Gastrocnemius medialis (tissue), 4 donors: ENCODE data around the gene DTD2. TPM values are rescaled to one million over a fixed set of nuclear protein-coding genes. Genes with fewer than 3 reads are reported as not detected.

Source experiments
- ATAC-seq, 2 donors: fragments of 150-250 bp; one replicate each; pipeline ENCODE4 v1.9.1; 2016
- DNase-seq, 2 donors: peaks; one replicate each; pipeline ENCODE4 v3.0.0-alpha.2; 2019
- H3K27ac ChIP-seq, 4 donors: fragments of 200-600 bp; sonication (generic); 1 replicate in 1 of 4; 2 replicates in 3 of 4; pipeline ENCODE4 v1.5.1; 2016 to 2018; ENCODE audit warnings: mild to moderate bottlenecking in 2 of 4, moderate library complexity in 1 of 4
- H3K27me3 ChIP-seq, 3 donors: fragments of 200-600 bp; sonication (generic) in 2 of 3; 1 replicate in 1 of 3; 2 replicates in 2 of 3; pipeline versions ENCODE4 v1.5.1 to v1.6.0; 2016 to 2019; ENCODE audit warnings: mild to moderate bottlenecking in 1 of 3, moderate library complexity in 1 of 3
- H3K36me3 ChIP-seq, 2 donors: fragments of 200-600 bp; sonication (generic) in 1 of 2; one replicate each; pipeline ENCODE4 v1.5.1; 2017 to 2018
- H3K4me1 ChIP-seq, 2 donors: fragments of 200-600 bp; sonication (generic) in 1 of 2; one replicate each; pipeline ENCODE4 v1.5.1; 2016 to 2017; ENCODE audit warnings: mild to moderate bottlenecking in 2 of 2
- H3K4me3 ChIP-seq, 4 donors: fragments of 200-600 bp; sonication (generic) in 3 of 4; 1 replicate in 1 of 4; 2 replicates in 3 of 4; pipeline ENCODE4 v1.5.1; 2016 to 2019; ENCODE audit warnings: mild to moderate bottlenecking in 2 of 4
- H3K9me3 ChIP-seq, 3 donors: fragments of 200-600 bp; sonication (generic) in 2 of 3; 1 replicate in 1 of 3; 2 replicates in 2 of 3; pipeline ENCODE4 v1.5.1; 2016 to 2019
- POLR2A ChIP-seq, 2 donors: fragments of 450-650 bp; IDR thresholded peaks; one replicate each; pipeline ENCODE4 v1.6.1; 2017; ENCODE audit warnings: antibody characterized with exemption in 2 of 2, mild to moderate bottlenecking in 2 of 2, moderate library complexity in 2 of 2
- in situ Hi-C, 4 donors: fragments of 200-750 bp; cut with MboI; loops; one replicate each; pipeline versions ENCODE4 v1.15.0 to v1.8.0; 2017; ENCODE audit warnings: low sequenced_read_pairs in 4 of 4
- intact Hi-C: fragments of 100-400 bp; cut with DNase I; formaldehyde crosslinking; loops from one replicate; pipeline ENCODE4 v1.15.1; 2023; ENCODE audit warnings: low total_unique reads
- total RNA-seq, 4 donors: library from RNA; depleted of rRNA; stranded (reverse); fragments of >200 nt; gene quantifications; one replicate each; pipeline versions ENCODE4 v1.1.0 to v1.2.3, GENCODE V29; 2016
- TF ChIP-seq, protein P1 (sequence below), 5 experiments: fragments of 450-650 bp in 3 of 5; fragments of 200-600 bp in 2 of 5; sonication (generic) in 2 of 5; IDR thresholded peaks in 4 of 5; conservative IDR thresholded peaks in 1 of 5; 1 replicate in 4 of 5; 2 replicates in 1 of 5; pipeline ENCODE4 v1.5.1; 2016 to 2019; ENCODE audit warnings: antibody characterized with exemption in 5 of 5, mild to moderate bottlenecking in 3 of 5, moderate library complexity in 3 of 5

DTD2 gene
- total RNA-seq, 4 donors from 2014 or later: 4.0 to 7.8 (median 4.8) TPM

DNA sequence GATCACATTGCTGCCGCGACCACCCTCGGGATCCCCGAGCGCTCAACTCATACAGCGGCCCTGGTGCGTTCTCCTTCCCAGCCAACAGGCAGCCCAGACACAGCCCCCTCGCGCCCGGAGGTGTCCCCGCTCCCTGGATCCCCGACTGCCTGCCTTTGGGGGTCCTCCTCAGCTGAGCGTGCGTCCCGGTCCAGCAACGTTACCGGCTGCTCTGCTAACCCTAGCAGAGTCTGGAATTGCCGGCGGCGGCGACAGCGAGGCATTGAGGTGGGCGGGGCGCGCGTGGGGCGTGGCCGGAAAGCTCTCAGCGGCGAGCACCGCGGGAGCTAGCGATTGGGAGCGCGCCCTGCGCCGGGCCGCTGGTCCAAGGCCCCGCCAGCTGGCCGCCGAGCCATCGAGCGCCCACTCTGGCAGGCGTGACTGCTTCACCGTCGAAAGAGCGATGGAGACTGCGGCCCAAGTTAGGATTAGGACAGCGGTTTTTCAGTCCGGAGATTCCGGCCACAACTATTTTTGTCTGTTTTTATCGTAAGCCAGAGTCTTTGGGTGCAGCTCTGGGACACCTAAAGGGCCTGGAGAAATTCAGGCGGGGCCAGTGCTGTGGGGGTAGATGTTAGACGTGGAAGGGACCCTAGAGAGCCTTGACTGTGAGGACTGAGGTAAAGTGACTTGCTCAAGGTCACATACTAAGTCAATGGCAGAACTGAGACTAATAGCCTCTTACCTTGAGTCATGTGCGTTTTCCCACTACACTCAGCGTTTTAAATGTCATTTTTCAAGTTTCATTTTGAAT is 36.8 kb downstream of the DTD2 start, which contains the start of gene HEATR5A:
TSS of gene HEATR5A (minus strand) at position 232 of the 793 bp plus-strand sequence. CDS start 17,575 bp downstream, outside the sequence.
- Histone ChIP-seq H3K4me3 (peak within 1 kb of the TSS; percentile 80 to 97 (median 96)), H3K36me3 (no peaks in the 10 kb centered on the region), H3K9me3 (no peaks in the 10 kb centered on the region), H3K27ac (peak within 1 kb of the TSS; percentile 92 to 94 (median 92)), H3K27me3 (no peaks in the 10 kb centered on the region), H3K4me1 (peaks cover 16 to 21% of the 10 kb centered on the region in 2 donors)
- ATAC-seq (peak; percentile 93), DNase-seq (peak; percentile 91 to 92)
- intact Hi-C loops: loop anchor here (1.0 to 10.0 kb wide), 4 partner anchors 36 to 784 kb away; partner anchors contain the start of genes DTD2, RNU6-7 and RNU6-8
- in situ Hi-C loops: no loop called here
- peak; percentile 99 for TF ChIP-seq POLR2A (IDR thresholded peaks at IDR 0.05)
- TF ChIP-seq, protein P1, sequence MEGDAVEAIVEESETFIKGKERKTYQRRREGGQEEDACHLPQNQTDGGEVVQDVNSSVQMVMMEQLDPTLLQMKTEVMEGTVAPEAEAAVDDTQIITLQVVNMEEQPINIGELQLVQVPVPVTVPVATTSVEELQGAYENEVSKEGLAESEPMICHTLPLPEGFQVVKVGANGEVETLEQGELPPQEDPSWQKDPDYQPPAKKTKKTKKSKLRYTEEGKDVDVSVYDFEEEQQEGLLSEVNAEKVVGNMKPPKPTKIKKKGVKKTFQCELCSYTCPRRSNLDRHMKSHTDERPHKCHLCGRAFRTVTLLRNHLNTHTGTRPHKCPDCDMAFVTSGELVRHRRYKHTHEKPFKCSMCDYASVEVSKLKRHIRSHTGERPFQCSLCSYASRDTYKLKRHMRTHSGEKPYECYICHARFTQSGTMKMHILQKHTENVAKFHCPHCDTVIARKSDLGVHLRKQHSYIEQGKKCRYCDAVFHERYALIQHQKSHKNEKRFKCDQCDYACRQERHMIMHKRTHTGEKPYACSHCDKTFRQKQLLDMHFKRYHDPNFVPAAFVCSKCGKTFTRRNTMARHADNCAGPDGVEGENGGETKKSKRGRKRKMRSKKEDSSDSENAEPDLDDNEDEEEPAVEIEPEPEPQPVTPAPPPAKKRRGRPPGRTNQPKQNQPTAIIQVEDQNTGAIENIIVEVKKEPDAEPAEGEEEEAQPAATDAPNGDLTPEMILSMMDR (IDR thresholded peaks at IDR 0.05 in 4 of 5, conservative IDR thresholded peaks at IDR 0.05 in 1 of 5): peak in 3 of 5 experiments; percentile 29 to 37 (median 32)

DNA sequence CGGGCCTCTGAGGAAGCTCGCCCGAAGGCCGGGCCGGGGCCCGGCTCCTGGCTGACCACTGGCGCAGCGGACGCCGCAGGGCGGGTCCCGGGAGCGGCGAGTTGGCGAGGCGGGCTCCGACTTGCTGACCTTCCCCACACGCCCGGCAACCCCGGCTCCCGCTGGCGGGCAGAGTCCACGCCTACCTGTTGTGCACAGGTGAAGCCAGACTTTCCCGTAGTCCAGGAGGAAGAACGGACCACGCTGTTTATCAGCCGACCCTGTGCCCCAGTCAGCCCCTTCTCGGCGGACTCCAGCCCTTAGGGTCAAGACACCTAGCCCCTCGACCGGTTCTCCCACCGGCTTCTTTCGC is 37.4 kb downstream of the DTD2 start:
- ATAC-seq (peak; percentile 65 to 71), DNase-seq (peak; percentile 53 to 64)
- Histone ChIP-seq H3K4me1 (peaks cover 16 to 24% of the 10 kb centered on the region in 2 donors), H3K36me3 (no peaks in the 10 kb centered on the region), H3K27ac (peak overlapping the region; percentile 92 to 94 (median 92)), H3K27me3 (no peaks in the 10 kb centered on the region), H3K9me3 (no peaks in the 10 kb centered on the region), H3K4me3 (peak overlapping the region; percentile 80 to 97 (median 96))
- TF ChIP-seq, protein P1 (IDR thresholded peaks at IDR 0.05 in 4 of 5, conservative IDR thresholded peaks at IDR 0.05 in 1 of 5): no peak
- no peak for TF ChIP-seq POLR2A (IDR thresholded peaks at IDR 0.05)
- intact Hi-C loops (loop anchor here (2.0 to 10.0 kb wide), 3 partner anchors 37 to 785 kb away; partner anchors contain the start of genes DTD2, RNU6-7 and RNU6-8), in situ Hi-C loops (no loop called here)

DNA sequence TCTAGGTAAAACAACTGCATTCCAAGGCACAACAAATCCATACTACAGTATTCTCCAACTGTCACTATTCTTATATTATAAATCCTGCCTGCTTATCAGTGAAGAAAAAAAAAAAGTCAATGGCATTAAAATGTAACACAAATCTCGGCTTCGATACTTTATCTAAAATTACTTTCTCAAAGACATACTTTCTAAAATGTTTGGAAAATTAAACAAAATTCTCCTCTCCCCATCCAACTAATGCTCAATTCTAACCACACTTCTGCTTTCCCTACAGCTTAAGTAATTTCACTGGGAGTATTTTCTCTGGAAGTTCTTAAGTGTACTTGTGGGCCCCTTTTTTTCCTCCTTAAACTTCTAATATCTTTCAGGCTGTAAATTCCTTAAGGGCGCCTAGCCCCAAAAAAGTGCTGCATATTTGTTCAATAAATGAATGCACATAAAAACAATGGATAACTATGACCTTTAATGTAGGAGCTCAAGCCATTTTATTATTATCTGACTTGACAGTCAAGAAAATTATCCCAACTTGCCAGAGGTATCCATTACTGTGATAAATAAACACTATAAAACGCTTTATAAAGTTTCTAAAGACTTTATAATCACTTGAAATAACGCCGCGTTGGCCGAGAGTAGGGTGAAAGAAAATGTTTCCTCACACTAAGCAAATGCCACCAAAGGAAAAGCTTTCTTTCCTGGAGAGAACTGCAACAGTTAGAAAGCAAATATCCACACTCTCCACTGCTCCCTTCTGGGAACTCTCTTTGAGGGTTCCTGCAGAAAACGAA is 37.9 kb downstream of the DTD2 start:
- Histone ChIP-seq H3K9me3 (no peaks in the 10 kb centered on the region), H3K4me1 (peaks cover 17 to 25% of the 10 kb centered on the region in 2 donors), H3K27ac (peak overlapping the region; percentile 92 to 94 (median 92)), H3K27me3 (no peaks in the 10 kb centered on the region), H3K4me3 (peak overlapping the region; percentile 80 to 97 (median 96)), H3K36me3 (no peaks in the 10 kb centered on the region)
- intact Hi-C loops: no loop called here
- in situ Hi-C loops: no loop called here
- no peak for ATAC-seq
- no peak for DNase-seq
- no peak for TF ChIP-seq POLR2A (IDR thresholded peaks at IDR 0.05)
- TF ChIP-seq, protein P1 (IDR thresholded peaks at IDR 0.05 in 4 of 5, conservative IDR thresholded peaks at IDR 0.05 in 1 of 5): no peak

DNA sequence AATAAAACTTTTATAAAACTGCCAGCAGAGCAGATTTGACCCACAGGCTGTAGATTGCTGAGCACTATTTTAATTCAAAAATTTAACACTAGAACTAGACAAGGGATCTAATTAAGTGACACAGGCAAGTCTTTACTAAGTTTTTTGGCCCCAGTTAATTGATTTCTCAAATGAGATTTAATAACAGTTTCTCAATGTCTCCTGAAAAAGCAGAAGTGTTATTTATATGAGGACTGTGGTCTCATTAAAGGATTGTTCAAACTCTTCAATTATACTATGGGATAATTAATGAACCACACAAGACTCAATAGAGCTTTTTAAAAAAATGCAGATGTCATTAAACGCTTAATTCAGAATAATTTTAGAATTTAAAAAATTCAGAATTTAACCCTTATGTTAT is 38.9 kb downstream of the DTD2 start:
- H3K36me3 ChIP-seq: no peaks in the 10 kb centered on the region
- H3K9me3 ChIP-seq: no peaks in the 10 kb centered on the region
- in situ Hi-C loops (no loop called here), intact Hi-C loops (no loop called here)
- peak overlapping the region in 1 of 4 donors; percentile 93 for H3K27ac ChIP-seq
- H3K4me3 ChIP-seq: no peak overlapping the region
- TF ChIP-seq, protein P1 (IDR thresholded peaks at IDR 0.05 in 4 of 5, conservative IDR thresholded peaks at IDR 0.05 in 1 of 5): no peak
- no peak for TF ChIP-seq POLR2A (IDR thresholded peaks at IDR 0.05)
- ATAC-seq (no peak), DNase-seq (no peak)
- H3K27me3 ChIP-seq: no peaks in the 10 kb centered on the region
- H3K4me1 ChIP-seq: peaks cover 24 to 31% of the 10 kb centered on the region in 2 donors
